GM21447 (cell line): Measurements from ENCODE around the gene ACTR8.

Source experiments
- ATAC-seq: cut with Tn5 transposase; IDR thresholded peaks from one replicate; pipeline ENCODE4 v1.9.1; 2021; ENCODE audit not compliant: unreplicated experiment

The ACTR8 gene

GRCh38 chr3:53817809-53818208 lies 64.1 kb downstream of the ACTR8 start:
- no peak for ATAC-seq

GRCh38 chr3:53817211-53817610 lies 64.7 kb downstream of the ACTR8 start:
- ATAC-seq = no peak
